HG03442 (cell line): Measurements from ENCODE around the gene SELENON.

ENCODE experiments used
- ATAC-seq: cut with Tn5 transposase; IDR thresholded peaks from one replicate; pipeline ENCODE4 v1.9.1; 2021; ENCODE audit warnings: mild to moderate bottlenecking, moderate library complexity; ENCODE audit not compliant: unreplicated experiment

Gene SELENON

GRCh38 chr1:25808481-25809244 is 8.7 kb downstream of the SELENON start:
- no peak for ATAC-seq

GRCh38 chr1:25809283-25809926 is 9.4 kb downstream of the SELENON start:
- ATAC-seq: no peak

- ATAC-seq: no peak
Measured at GRCh38 chr1:25809929-25810328, 9.9 kb downstream of the SELENON start.

GRCh38 chr1:25810341-25811299 is 10.6 kb downstream of the SELENON start:
- no peak for ATAC-seq

GRCh38 chr1:25811384-25812082 is 11.5 kb downstream of the SELENON start:
- ATAC-seq: no peak

GRCh38 chr1:25813071-25813733 is 13.2 kb downstream of the SELENON start:
- no peak for ATAC-seq

- ATAC-seq: no peak
Measured at GRCh38 chr1:25813734-25814471, 13.9 kb downstream of the SELENON start.

- ATAC-seq: no peak
Measured at GRCh38 chr1:25814549-25815087, 14.6 kb downstream of the SELENON start.

GRCh38 chr1:25815208-25816111 is 15.5 kb downstream of the SELENON start:
- ATAC-seq: no peak

GRCh38 chr1:25816112-25816718 is 16.2 kb downstream of the SELENON start:
- ATAC-seq: no peak

- ATAC-seq: no peak
Measured at GRCh38 chr1:25817840-25818501, 18.0 kb downstream of the SELENON start.

GRCh38 chr1:25818569-25818968 is 18.6 kb downstream of the SELENON start:
- ATAC-seq: no peak

GRCh38 chr1:25819491-25820246 is 19.7 kb downstream of the SELENON start, which contains the start of gene MTFR1L:
MTFR1L (plus strand) TSS chr1:25819954; CDS start chr1:25823105, 3,151 bp downstream.
- ATAC-seq: peak; percentile 85

- ATAC-seq: peak; percentile 36
Measured at GRCh38 chr1:25820247-25821111, 20.5 kb downstream of the SELENON start.

- ATAC-seq: no peak
Measured at GRCh38 chr1:25821112-25821476, 21.1 kb downstream of the SELENON start.
